Adipocyte (in vitro differentiated cells): ENCODE measurements around the gene FEZF2.

ENCODE experiments used
- DNase-seq: peaks from one replicate; pipeline ENCODE4 v3.0.0-alpha.2; 2015; ENCODE audit warnings: low read depth
- H3K27me3 ChIP-seq: replicated peaks from 2 replicates; pipeline ENCODE4 v1.7.0; 2013; ENCODE audit warnings: mild to moderate bottlenecking, low read length, moderate library complexity; ENCODE audit not compliant: control insufficient read depth, insufficient read depth
- H3K36me3 ChIP-seq: 2 replicates; pipeline ENCODE4 v1.7.0; 2013; ENCODE audit warnings: low read length, mild to moderate bottlenecking, moderate library complexity; ENCODE audit not compliant: control insufficient read depth, insufficient read depth, severe bottlenecking
- H3K4me1 ChIP-seq: 2 replicates; pipeline ENCODE4 v1.7.0; 2013; ENCODE audit warnings: mild to moderate bottlenecking, low read length, moderate library complexity; ENCODE audit not compliant: control insufficient read depth, insufficient read depth
- H3K4me3 ChIP-seq: 2 replicates; pipeline ENCODE4 v1.7.0; 2013; ENCODE audit warnings: mild to moderate bottlenecking, low read length, moderate library complexity
- H3K9ac ChIP-seq: 2 replicates; pipeline ENCODE4 v1.7.0; 2013; ENCODE audit warnings: mild to moderate bottlenecking, low read length, moderate library complexity
- H3K9me3 ChIP-seq: 2 replicates; pipeline ENCODE4 v1.7.0; 2013; ENCODE audit warnings: mild to moderate bottlenecking, low read length, moderate library complexity; ENCODE audit not compliant: control insufficient read depth

Gene FEZF2

GRCh38 chr3:62373215-62373614, at the start of gene FEZF2:
Gene FEZF2, minus strand, starts transcription at chr3:62373550. Its CDS starts 682 bp downstream, at chr3:62372868.
- Histone ChIP-seq H3K9ac (no peak within 1 kb of the TSS), H3K4me3 (peak within 1 kb of the TSS; percentile 78), H3K9me3 (no peaks in the 10 kb centered on the region), H3K36me3 (no peaks in the 10 kb centered on the region), H3K4me1 (peaks cover 17% of the 10 kb centered on the region), H3K27me3 (peaks cover 91% of the 10 kb centered on the region)
- DNase-seq: no peak

GRCh38 chr3:62421207-62421606, 47.9 kb upstream of the FEZF2 start:
- H3K9ac ChIP-seq: no peak overlapping the region
- no peaks in the 10 kb centered on the region for H3K9me3 ChIP-seq
- H3K4me1 ChIP-seq: peaks cover 3% of the 10 kb centered on the region
- no peak overlapping the region for H3K4me3 ChIP-seq
- no peak for DNase-seq
- H3K27me3 ChIP-seq: peaks cover 4% of the 10 kb centered on the region
- H3K36me3 ChIP-seq: no peaks in the 10 kb centered on the region

- DNase-seq: no peak
- peaks cover 3% of the 10 kb centered on the region for H3K4me1 ChIP-seq
- no peaks in the 10 kb centered on the region for H3K9me3 ChIP-seq
- H3K36me3 ChIP-seq: no peaks in the 10 kb centered on the region
- H3K4me3 ChIP-seq: no peak overlapping the region
- no peak overlapping the region for H3K9ac ChIP-seq
- no peaks in the 10 kb centered on the region for H3K27me3 ChIP-seq
These were observed 42.8 kb upstream of the FEZF2 start for GRCh38 chr3:62416144-62416543.

GRCh38 chr3:62415312-62415801, 42.0 kb upstream of the FEZF2 start:
- Histone ChIP-seq H3K4me1 (peaks cover 3% of the 10 kb centered on the region), H3K4me3 (no peak overlapping the region), H3K9me3 (no peaks in the 10 kb centered on the region), H3K9ac (no peak overlapping the region), H3K36me3 (no peaks in the 10 kb centered on the region), H3K27me3 (no peaks in the 10 kb centered on the region)
- DNase-seq: no peak

GRCh38 chr3:62414786-62415185, 41.4 kb upstream of the FEZF2 start:
- no peak overlapping the region for H3K9ac ChIP-seq
- DNase-seq: no peak
- no peaks in the 10 kb centered on the region for H3K9me3 ChIP-seq
- no peak overlapping the region for H3K4me3 ChIP-seq
- H3K4me1 ChIP-seq: no peaks in the 10 kb centered on the region
- no peaks in the 10 kb centered on the region for H3K27me3 ChIP-seq
- H3K36me3 ChIP-seq: no peaks in the 10 kb centered on the region

GRCh38 chr3:62413687-62414086, 40.3 kb upstream of the FEZF2 start:
- Histone ChIP-seq H3K9ac (no peak overlapping the region), H3K4me3 (no peak overlapping the region), H3K9me3 (no peaks in the 10 kb centered on the region), H3K27me3 (peaks cover 6% of the 10 kb centered on the region), H3K4me1 (no peaks in the 10 kb centered on the region), H3K36me3 (no peaks in the 10 kb centered on the region)
- no peak for DNase-seq

- H3K9me3 ChIP-seq: no peaks in the 10 kb centered on the region
- H3K27me3 ChIP-seq: peaks cover 14% of the 10 kb centered on the region
These were observed 33.6 kb upstream of the FEZF2 start for GRCh38 chr3:62406945-62407344.

GRCh38 chr3:62405566-62405965, 32.2 kb upstream of the FEZF2 start:
- H3K9me3 ChIP-seq: no peaks in the 10 kb centered on the region
- H3K4me1 ChIP-seq: no peaks in the 10 kb centered on the region
- peaks cover 14% of the 10 kb centered on the region for H3K27me3 ChIP-seq
- no peaks in the 10 kb centered on the region for H3K36me3 ChIP-seq
- H3K9ac ChIP-seq: no peak overlapping the region
- no peak overlapping the region for H3K4me3 ChIP-seq
- DNase-seq: no peak

More at GRCh38 chr3:62406945-62407344, 33.6 kb upstream of the FEZF2 start:
- no peaks in the 10 kb centered on the region for H3K36me3 ChIP-seq
- DNase-seq: no peak
- H3K4me1 ChIP-seq: no peaks in the 10 kb centered on the region
- no peak overlapping the region for H3K9ac ChIP-seq
- no peak overlapping the region for H3K4me3 ChIP-seq

- Histone ChIP-seq H3K36me3 (no peaks in the 10 kb centered on the region), H3K4me1 (no peaks in the 10 kb centered on the region), H3K9me3 (no peaks in the 10 kb centered on the region), H3K27me3 (peaks cover 14% of the 10 kb centered on the region), H3K4me3 (no peak overlapping the region), H3K9ac (no peak overlapping the region)
- no peak for DNase-seq
These were observed 31.8 kb upstream of the FEZF2 start for GRCh38 chr3:62405135-62405534.

GRCh38 chr3:62404321-62404720, 31.0 kb upstream of the FEZF2 start:
- H3K27me3 ChIP-seq: peaks cover 14% of the 10 kb centered on the region
- H3K9me3 ChIP-seq: no peaks in the 10 kb centered on the region
- H3K4me3 ChIP-seq: no peak overlapping the region
- DNase-seq: no peak
- no peaks in the 10 kb centered on the region for H3K4me1 ChIP-seq
- no peak overlapping the region for H3K9ac ChIP-seq
- H3K36me3 ChIP-seq: no peaks in the 10 kb centered on the region

- no peaks in the 10 kb centered on the region for H3K9me3 ChIP-seq
- H3K4me3 ChIP-seq: no peak overlapping the region
- H3K4me1 ChIP-seq: no peaks in the 10 kb centered on the region
- no peak for DNase-seq
- no peaks in the 10 kb centered on the region for H3K36me3 ChIP-seq
- H3K27me3 ChIP-seq: peaks cover 9% of the 10 kb centered on the region
- H3K9ac ChIP-seq: no peak overlapping the region
These were observed 30.4 kb upstream of the FEZF2 start for GRCh38 chr3:62403765-62404164.

GRCh38 chr3:62392626-62393292, 19.4 kb upstream of the FEZF2 start:
- peaks cover 22% of the 10 kb centered on the region for H3K27me3 ChIP-seq
- peaks cover 7% of the 10 kb centered on the region for H3K9me3 ChIP-seq
- DNase-seq: no peak
- no peaks in the 10 kb centered on the region for H3K36me3 ChIP-seq
- H3K4me3 ChIP-seq: no peak overlapping the region
- H3K9ac ChIP-seq: no peak overlapping the region
- H3K4me1 ChIP-seq: no peaks in the 10 kb centered on the region
